NCI-H2196 treated with DMSO at 0.1 percent for 48 hours (cell line): ENCODE data around the gene KCNAB3.
"Not testable (repeated sequence)": the region's sequence is repeated elsewhere in the genome, so short reads cannot be mapped to it uniquely, and the experiment has no call there.

Experiments
- DNase-seq: peaks from one replicate; lab custom pipeline; 2025; ENCODE audit not compliant: unreplicated experiment; lab: John Stamatoyannopoulos, UW

The KCNAB3 gene

GRCh38 chr17:7929158-7930023 is at the start of gene KCNAB3:
TSS of gene KCNAB3 (minus strand) at chr17:7929856. CDS start at chr17:7929435, 421 bp downstream.
- no peak for DNase-seq

GRCh38 chr17:7977805-7978204 is 48.1 kb upstream of the KCNAB3 start:
- no peak for DNase-seq

GRCh38 chr17:7977039-7977438 is 47.4 kb upstream of the KCNAB3 start:
- no peak for DNase-seq

- no peak for DNase-seq
These were observed 45.0 kb upstream of the KCNAB3 start for GRCh38 chr17:7974638-7975131.

- no peak for DNase-seq
These were observed 42.6 kb upstream of the KCNAB3 start for GRCh38 chr17:7972131-7972785.

GRCh38 chr17:7971651-7972050 is 42.0 kb upstream of the KCNAB3 start:
- DNase-seq, result no peak

- DNase-seq, result no peak
These were observed 39.8 kb upstream of the KCNAB3 start for GRCh38 chr17:7969433-7969832.

GRCh38 chr17:7967751-7968150 is 38.1 kb upstream of the KCNAB3 start:
- DNase-seq, result no peak

- DNase-seq, result no peak
These were observed 31.8 kb upstream of the KCNAB3 start for GRCh38 chr17:7961421-7961820.

- DNase-seq, result no peak
These were observed 30.0 kb upstream of the KCNAB3 start for GRCh38 chr17:7959503-7960253.

GRCh38 chr17:7956228-7956965 is 26.7 kb upstream of the KCNAB3 start:
- no peak for DNase-seq

- no peak for DNase-seq
These were observed 26.0 kb upstream of the KCNAB3 start for GRCh38 chr17:7955414-7956227.

- not testable (repeated sequence) for DNase-seq
These were observed 23.6 kb upstream of the KCNAB3 start for GRCh38 chr17:7953266-7953665.

GRCh38 chr17:7951143-7951792 is 21.6 kb upstream of the KCNAB3 start:
- no peak for DNase-seq

- DNase-seq, result no peak
These were observed 20.9 kb upstream of the KCNAB3 start for GRCh38 chr17:7950578-7950977.

GRCh38 chr17:7947651-7948050 is 18.0 kb upstream of the KCNAB3 start:
- DNase-seq, result no peak

GRCh38 chr17:7946441-7946840 is 16.8 kb upstream of the KCNAB3 start:
- DNase-seq, result no peak

- DNase-seq, result no peak
These were observed 16.0 kb upstream of the KCNAB3 start for GRCh38 chr17:7945651-7946050.

- DNase-seq, result no peak
These were observed 14.7 kb upstream of the KCNAB3 start for GRCh38 chr17:7944326-7944725.
